Ectodermal cell (in vitro differentiated cells): ENCODE results near the gene UCHL5.
A peak's percentile ranks its signal among the peaks of the same experiment; 100 is the strongest.
"Not testable (repeated sequence)": the region's sequence is repeated elsewhere in the genome, so short reads cannot be mapped to it uniquely, and the experiment has no call there.

Experiments used
- H3K27ac ChIP-seq: 2 replicates; pipeline ENCODE4 v1.7.0; 2013; ENCODE audit warnings: mild to moderate bottlenecking, low read depth, low read length; ENCODE audit not compliant: insufficient read depth, poor library complexity, severe bottlenecking
- H3K27me3 ChIP-seq: 2 replicates; pipeline ENCODE4 v1.7.0; 2013; ENCODE audit warnings: mild to moderate bottlenecking, low read length; ENCODE audit not compliant: insufficient read depth, control insufficient read depth, poor library complexity, severe bottlenecking
- H3K36me3 ChIP-seq: one replicate; pipeline ENCODE4 v1.7.0; 2013; ENCODE audit warnings: low read length; ENCODE audit not compliant: control insufficient read depth, insufficient read depth
- H3K4me1 ChIP-seq: one replicate; pipeline ENCODE4 v1.7.0; 2013; ENCODE audit warnings: low read length; ENCODE audit not compliant: control insufficient read depth, insufficient read depth
- H3K4me3 ChIP-seq: 2 replicates; pipeline ENCODE4 v1.7.0; 2013; ENCODE audit warnings: low read depth, low read length, control low read depth; ENCODE audit not compliant: insufficient read depth
- H3K9me3 ChIP-seq: 2 replicates; pipeline ENCODE4 v1.7.0; 2013; ENCODE audit warnings: mild to moderate bottlenecking, low read length, moderate library complexity; ENCODE audit not compliant: control insufficient read depth
- WGBS, 2 experiments: methylation state at CpG; one replicate each; pipeline ENCODE4 v1.1.7; 2013; ENCODE audit warnings: missing lambda C conversion rate in 2 of 2; 5-methylcytosine and 5-hydroxymethylcytosine counted together

UCHL5 gene

GRCh38 chr1:193066606-193067005 lies 7.4 kb upstream of the UCHL5 start:
- H3K9me3 ChIP-seq, result no peaks in the 10 kb centered on the region
- no peak overlapping the region for H3K4me3 ChIP-seq
- no peaks in the 10 kb centered on the region for H3K4me1 ChIP-seq
- H3K27me3 ChIP-seq, result no peaks in the 10 kb centered on the region
- 93 to 94% methylated on average over 4 of the region's 4 CpGs for WGBS, 2 experiments
- no peaks in the 10 kb centered on the region for H3K36me3 ChIP-seq
- H3K27ac ChIP-seq, result no peak overlapping the region

- Histone ChIP-seq H3K36me3 (no peaks in the 10 kb centered on the region), H3K27ac (no peak overlapping the region), H3K27me3 (no peaks in the 10 kb centered on the region), H3K4me3 (no peak overlapping the region), H3K4me1 (peaks cover 5% of the 10 kb centered on the region), H3K9me3 (no peaks in the 10 kb centered on the region)
These were observed 6.8 kb upstream of the UCHL5 start for GRCh38 chr1:193065954-193066353.

DNA sequence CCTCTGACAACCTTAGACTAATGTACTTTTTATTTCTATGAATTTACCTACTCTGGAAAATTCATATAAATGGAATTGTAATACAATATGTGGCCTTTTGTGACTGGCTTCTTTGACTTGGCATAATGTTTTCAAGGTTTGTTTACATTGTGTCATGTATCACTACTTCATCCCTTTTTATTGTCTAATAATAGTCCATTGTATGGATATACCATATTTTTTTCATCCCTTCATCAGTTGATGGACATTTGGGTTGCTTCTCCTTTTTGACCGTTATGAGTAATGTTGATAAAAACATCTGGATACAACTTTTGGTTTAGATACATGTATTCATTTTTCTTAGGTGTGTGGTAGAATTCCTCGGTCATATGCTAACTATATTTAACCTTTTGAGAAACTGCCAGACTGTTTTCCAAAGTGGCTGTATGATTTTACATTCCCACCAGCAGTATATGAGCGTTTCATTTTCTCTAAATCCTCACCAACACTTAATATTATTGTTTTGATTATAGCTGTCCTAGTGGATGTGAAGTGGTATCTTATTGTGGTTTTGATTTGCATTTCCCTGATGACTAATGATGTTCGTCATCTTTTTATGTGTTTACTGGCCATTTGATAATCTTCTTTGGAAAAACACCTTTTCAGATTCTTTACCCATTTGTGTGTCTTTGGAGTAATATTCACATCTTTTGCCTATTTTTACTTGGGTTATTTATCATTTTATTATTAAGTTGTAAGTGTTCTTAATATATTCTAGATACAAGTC lies 3.7 kb upstream of the UCHL5 start:
- no peak overlapping the region for H3K27ac ChIP-seq
- no peaks in the 10 kb centered on the region for H3K36me3 ChIP-seq
- peaks cover 5% of the 10 kb centered on the region for H3K4me1 ChIP-seq
- no peaks in the 10 kb centered on the region for H3K27me3 ChIP-seq
- no peaks in the 10 kb centered on the region for H3K9me3 ChIP-seq
- H3K4me3 ChIP-seq, result no peak overlapping the region
- WGBS, 2 experiments, result 88 to 98% methylated on average over 2 to 3 of the region's 4 CpGs

GRCh38 chr1:193060938-193061337 lies 1.8 kb upstream of the UCHL5 start:
- no peaks in the 10 kb centered on the region for H3K9me3 ChIP-seq
- no peak overlapping the region for H3K27ac ChIP-seq
- H3K27me3 ChIP-seq, result no peaks in the 10 kb centered on the region
- H3K4me3 ChIP-seq, result peak overlapping the region; percentile 97
- 25 to 27% methylated on average over 2 of the region's 2 CpGs for WGBS, 2 experiments
- no peaks in the 10 kb centered on the region for H3K36me3 ChIP-seq
- H3K4me1 ChIP-seq, result peaks cover 9% of the 10 kb centered on the region

- H3K27me3 ChIP-seq, result no peaks in the 10 kb centered on the region
- WGBS, 2 experiments, result 9 to 16% methylated on average over 3 to 4 of the region's 4 CpGs
- no peaks in the 10 kb centered on the region for H3K36me3 ChIP-seq
- H3K27ac ChIP-seq, result peak overlapping the region; percentile 97
- H3K4me3 ChIP-seq, result peak overlapping the region; percentile 97
- H3K9me3 ChIP-seq, result no peaks in the 10 kb centered on the region
- H3K4me1 ChIP-seq, result peaks cover 9% of the 10 kb centered on the region
These were observed 1.2 kb upstream of the UCHL5 start for GRCh38 chr1:193060406-193060805.

GRCh38 chr1:193060115-193060403 lies 899 bp upstream of the UCHL5 start:
- Histone ChIP-seq H3K36me3 (no peaks in the 10 kb centered on the region), H3K4me3 (peak overlapping the region; percentile 97)
- WGBS, 2 experiments, result 1 to 3% methylated on average over 4 to 9 of the region's 9 CpGs

GRCh38 chr1:193058529-193059281 lies 455 bp downstream of the UCHL5 start:
- WGBS, 2 experiments, result 2 to 3% methylated on average over 37 of the region's 37 CpGs
- H3K4me1 ChIP-seq, result peaks cover 9% of the 10 kb centered on the region
- H3K36me3 ChIP-seq, result no peaks in the 10 kb centered on the region
- no peaks in the 10 kb centered on the region for H3K9me3 ChIP-seq
- no peaks in the 10 kb centered on the region for H3K27me3 ChIP-seq
- H3K27ac ChIP-seq, result peak overlapping the region; percentile 97
- peak overlapping the region; percentile 97 for H3K4me3 ChIP-seq

More at GRCh38 chr1:193060115-193060403, 899 bp upstream of the UCHL5 start:
- no peaks in the 10 kb centered on the region for H3K9me3 ChIP-seq
- no peaks in the 10 kb centered on the region for H3K27me3 ChIP-seq
- peak overlapping the region; percentile 97 for H3K27ac ChIP-seq
- peaks cover 9% of the 10 kb centered on the region for H3K4me1 ChIP-seq

GRCh38 chr1:193054169-193054675 lies 4.9 kb downstream of the UCHL5 start:
- no peaks in the 10 kb centered on the region for H3K9me3 ChIP-seq
- H3K27ac ChIP-seq, result no peak overlapping the region
- 87 to 89% methylated on average over 3 to 4 of the region's 4 CpGs for WGBS, 2 experiments
- no peaks in the 10 kb centered on the region for H3K27me3 ChIP-seq
- peaks cover 3% of the 10 kb centered on the region for H3K4me1 ChIP-seq
- H3K36me3 ChIP-seq, result peaks cover 7% of the 10 kb centered on the region
- H3K4me3 ChIP-seq, result no peak overlapping the region

- H3K27ac ChIP-seq, H3K4me3 ChIP-seq, H3K27me3 ChIP-seq, H3K36me3 ChIP-seq, H3K9me3 ChIP-seq, H3K4me1 ChIP-seq: not testable (repeated sequence)
- 82 to 83% methylated on average over 5 of the region's 5 CpGs for WGBS, 2 experiments
These were observed 10.2 kb downstream of the UCHL5 start for GRCh38 chr1:193048913-193049312.

- H3K9me3 ChIP-seq, result no peaks in the 10 kb centered on the region
- no peak overlapping the region for H3K4me3 ChIP-seq
- no peak overlapping the region for H3K27ac ChIP-seq
- H3K27me3 ChIP-seq, result no peaks in the 10 kb centered on the region
- no peaks in the 10 kb centered on the region for H3K4me1 ChIP-seq
- H3K36me3 ChIP-seq, result no peaks in the 10 kb centered on the region
- WGBS, 2 experiments, result 92 to 100% methylated on average over 1 of the region's 1 CpG
These were observed 16.1 kb downstream of the UCHL5 start for GRCh38 chr1:193042766-193043691.
